HK-2 (cell line): ENCODE results near the gene AGPAT3.

Source experiments
- DNase-seq: peaks from one replicate; pipeline ENCODE4 v3.0.0-alpha.2; 2018; ENCODE audit not compliant: unreplicated experiment

Gene AGPAT3

GRCh38 chr21:43954896-43955295 lies 89.9 kb downstream of the AGPAT3 start:
- DNase-seq = no peak

DNA sequence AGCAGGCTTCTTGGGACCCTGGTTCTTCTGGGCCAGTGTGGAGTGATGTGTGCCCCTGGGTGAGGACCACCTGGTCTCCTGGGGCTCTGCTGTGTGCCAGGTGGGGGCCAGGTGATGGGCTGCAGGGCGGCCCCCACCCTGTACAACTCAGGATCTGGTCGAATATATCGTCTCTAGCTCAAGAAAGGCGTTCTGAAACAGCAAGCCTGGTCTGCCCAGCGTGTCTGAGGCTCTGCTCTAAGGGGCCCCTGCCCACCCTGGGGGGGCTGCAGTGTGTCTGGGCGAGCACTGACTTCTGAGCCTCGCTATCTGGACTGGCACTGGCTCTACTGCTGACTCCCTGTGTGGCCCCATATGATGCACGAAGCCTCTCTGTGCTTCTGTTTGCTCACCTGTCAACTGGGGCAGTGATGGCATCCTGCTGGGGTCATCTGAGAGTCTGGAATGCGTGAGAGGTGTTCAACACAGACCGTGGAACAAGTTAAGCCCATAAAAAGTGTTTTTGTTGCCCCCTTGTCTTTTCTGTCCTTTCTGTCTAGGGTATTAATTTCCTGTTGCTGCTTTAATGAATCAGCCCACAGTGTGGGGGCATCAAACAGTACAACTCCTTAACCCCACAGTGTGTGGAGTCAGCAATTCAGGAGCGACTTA lies 91.1 kb downstream of the AGPAT3 start:
- DNase-seq = no peak

DNA sequence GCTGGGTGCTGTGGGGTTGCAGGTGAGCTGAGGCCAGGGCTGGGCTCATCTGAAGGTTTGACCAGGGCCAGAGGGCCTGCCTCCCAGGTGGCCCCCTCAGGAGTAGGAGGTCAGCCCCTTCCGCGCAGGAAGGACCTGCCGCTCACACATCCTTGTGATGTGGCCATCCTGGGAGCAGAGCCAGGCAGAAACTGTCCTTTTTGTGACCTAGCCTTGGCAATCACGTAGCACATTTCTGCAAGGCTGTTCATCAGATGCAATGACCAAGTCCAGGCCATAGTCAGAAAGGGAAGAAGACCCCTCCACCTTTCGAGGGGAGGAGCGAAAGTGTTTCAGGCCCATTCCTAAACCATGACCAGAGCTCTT lies 91.6 kb downstream of the AGPAT3 start:
- no peak for DNase-seq

GRCh38 chr21:43957128-43957571 lies 92.1 kb downstream of the AGPAT3 start:
- DNase-seq = no peak

DNA sequence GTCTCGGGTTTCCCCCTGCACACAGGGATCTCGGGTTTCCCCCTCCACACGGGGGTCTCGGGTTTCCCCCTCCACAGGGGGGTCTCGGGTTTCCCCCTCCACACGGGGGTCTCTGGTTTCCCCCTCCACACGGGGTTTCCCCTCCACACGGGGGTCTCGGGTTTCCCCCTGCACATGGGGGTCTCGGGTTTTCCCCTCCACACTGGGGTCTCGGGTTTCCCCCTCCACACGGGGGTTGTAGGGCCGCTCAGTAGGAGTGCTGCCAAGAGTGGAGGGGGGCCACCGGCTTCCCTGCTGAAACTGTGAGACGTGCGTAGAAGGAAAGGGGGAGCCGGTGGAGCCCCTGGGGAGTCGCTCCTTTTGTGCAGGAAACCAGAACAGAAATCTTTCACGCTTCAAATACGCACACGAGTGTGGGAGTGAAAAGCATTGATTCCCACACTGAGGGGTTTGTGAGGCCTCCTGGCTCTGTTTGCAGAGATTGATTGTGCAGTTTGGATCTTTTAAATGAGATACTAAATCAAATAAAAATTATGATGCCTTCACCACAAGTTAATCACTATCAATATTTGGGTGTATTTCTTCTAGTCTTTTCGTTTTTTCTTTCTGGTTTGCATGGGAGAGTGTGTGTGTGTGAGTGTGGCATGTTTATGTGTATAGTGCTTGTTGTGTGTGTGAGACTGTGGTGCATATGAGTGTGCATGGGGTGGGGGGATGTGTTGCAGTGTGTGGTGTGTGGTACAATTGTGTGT lies 92.8 kb downstream of the AGPAT3 start:
- DNase-seq = no peak

- DNase-seq = no peak
Observed at GRCh38 chr21:43958364-43959158, 93.5 kb downstream of the AGPAT3 start.

- DNase-seq = no peak
Observed at GRCh38 chr21:43959231-43960116, 94.5 kb downstream of the AGPAT3 start.

GRCh38 chr21:43961382-43961909 lies 96.4 kb downstream of the AGPAT3 start:
- DNase-seq = no peak

GRCh38 chr21:43965911-43966585 lies 101.0 kb downstream of the AGPAT3 start:
- no peak for DNase-seq

DNA sequence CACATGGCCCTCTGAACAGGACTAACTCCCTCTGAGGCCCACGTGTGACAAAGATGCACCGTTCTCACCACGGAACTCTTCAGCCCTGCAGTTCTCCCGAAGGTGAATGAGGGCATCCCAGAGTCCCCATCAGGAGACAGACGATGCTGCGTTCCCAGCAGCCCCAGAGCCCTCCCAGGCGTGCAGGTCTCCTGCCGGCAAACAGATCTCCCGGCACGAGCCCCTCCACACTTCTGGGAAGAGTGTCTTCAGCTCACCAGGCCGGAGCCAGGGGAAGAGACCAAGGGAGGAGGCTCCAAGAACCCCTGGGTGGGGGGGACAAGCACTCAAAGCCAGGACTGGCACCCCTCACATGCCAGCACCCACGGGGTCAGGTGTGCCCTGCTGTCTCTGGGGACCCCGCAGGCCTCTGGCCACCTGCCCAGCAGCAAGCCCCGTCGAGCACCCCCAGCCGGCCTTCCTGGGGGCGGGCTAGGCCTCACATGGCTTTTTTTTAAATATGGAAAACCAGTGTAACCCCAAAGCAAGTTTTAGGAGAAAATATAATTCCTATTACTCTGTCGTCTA lies 102.0 kb downstream of the AGPAT3 start:
- DNase-seq = no peak

DNA sequence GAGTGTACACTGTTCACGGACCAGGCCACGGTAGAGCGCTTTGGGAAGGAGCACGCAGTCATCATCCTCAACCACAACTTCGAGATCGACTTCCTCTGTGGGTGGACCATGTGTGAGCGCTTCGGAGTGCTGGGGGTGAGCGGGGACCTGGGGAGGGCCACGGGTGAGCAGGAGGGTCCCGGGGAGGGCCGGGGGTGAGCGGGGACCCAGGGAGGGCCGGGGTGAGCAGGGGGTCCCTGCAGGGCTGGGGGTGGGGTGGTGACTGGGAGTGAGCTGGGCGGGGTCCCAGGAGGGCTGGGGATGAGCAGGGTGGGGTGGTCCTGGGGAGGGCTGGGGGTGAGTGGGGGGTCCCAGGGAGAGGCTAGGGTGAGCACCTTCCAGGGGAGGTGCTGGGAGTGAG lies 103.0 kb downstream of the AGPAT3 start:
- DNase-seq = no peak

- DNase-seq = no peak
Observed at GRCh38 chr21:43968410-43969114, 103.5 kb downstream of the AGPAT3 start.

GRCh38 chr21:43969115-43969444 lies 104.1 kb downstream of the AGPAT3 start:
- DNase-seq = no peak

DNA sequence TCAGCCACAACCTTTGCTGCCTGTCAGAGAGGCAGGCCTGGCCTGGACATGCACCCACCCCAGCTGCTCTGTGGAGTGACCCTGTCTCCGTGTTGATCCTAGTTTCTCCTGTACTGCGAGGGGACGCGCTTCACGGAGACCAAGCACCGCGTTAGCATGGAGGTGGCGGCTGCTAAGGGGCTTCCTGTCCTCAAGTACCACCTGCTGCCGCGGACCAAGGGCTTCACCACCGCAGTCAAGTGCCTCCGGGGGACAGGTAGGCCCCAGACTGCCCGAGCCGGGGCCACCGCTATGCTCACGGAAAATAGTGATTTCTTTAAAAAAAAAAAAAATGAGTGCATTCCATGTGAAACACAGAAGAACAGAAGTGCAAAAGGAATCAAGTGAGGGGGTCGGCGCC lies 105.5 kb downstream of the AGPAT3 start:
- DNase-seq = no peak

DNA sequence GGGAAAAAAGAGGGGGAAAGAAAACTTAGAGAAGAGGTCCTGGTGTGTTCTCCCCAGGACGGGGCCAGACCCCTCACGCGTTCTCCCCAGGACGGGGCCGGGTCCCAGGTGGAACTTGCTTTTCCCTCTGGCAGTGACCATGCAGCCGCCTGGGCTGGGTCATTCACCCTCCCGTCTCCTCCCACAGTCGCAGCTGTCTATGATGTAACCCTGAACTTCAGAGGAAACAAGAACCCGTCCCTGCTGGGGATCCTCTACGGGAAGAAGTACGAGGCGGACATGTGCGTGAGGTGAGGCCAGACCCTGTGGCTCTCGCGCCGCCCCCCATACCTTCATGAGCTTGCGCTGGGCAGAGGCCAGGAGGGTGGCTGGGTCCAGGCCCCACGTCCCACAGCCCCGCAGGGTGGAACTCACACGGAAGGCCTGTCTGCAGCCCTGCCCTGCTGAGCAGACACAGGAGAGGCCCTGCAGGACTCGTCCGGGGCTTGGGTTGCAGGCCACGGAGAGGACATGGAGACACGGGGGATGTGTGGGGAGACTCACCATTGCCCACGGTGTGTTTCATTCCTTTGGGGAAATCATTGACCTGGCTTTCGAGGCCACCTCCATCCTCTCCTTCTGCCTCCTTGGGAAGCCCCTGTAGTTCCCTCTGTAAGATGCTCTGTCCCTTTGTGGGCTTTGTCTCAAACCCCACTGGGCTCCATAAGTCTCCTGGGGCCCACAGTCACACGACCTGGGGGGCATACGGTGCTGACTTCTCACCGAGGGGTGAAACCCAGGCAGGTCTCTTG lies 106.4 kb downstream of the AGPAT3 start:
- DNase-seq = no peak

GRCh38 chr21:43971992-43972255 lies 106.9 kb downstream of the AGPAT3 start:
- DNase-seq = no peak

DNA sequence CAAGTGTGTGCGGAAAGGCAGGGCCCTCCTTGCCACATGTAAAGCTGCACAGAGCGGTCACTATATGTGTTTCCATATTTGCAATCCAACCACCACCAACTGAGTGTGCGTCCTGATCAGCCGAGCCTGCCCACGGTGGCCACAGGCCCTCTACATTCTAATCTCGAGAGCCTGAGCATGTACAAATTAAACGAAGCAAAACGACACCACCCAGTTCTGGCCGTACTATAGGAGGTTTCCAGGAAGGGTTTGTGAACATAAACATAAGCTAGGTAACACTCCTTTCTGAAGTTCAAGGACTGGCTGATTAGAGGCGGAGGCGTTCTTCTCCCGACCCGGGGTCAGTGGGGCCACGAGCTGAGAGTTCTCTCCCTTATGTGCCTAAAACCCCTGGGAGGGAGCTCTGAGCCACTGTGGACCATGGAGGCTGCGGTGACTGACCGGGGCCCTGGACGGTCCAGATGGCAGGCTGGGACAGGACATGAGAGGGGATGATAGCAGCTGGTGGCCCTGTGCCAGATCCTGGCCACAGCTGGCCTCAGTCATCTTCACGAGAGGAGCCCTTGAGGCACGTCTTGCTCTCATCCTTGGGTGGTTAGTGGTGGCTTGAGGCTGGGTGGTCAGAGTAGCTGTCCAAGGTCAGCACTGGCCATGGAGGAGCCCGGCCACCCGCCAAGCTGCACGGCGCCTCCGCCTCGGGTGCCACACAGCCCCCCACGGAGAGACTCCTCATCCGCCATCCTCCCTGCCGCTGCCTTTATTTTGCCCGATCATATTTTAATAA lies 108.0 kb downstream of the AGPAT3 start:
- DNase-seq = no peak

- no peak for DNase-seq
Observed at GRCh38 chr21:43973634-43973955, 108.6 kb downstream of the AGPAT3 start.
